Measurements from ENCODE around the gene RNF38. TPM values are rescaled to one million over a fixed set of nuclear protein-coding genes. Genes with fewer than 3 reads are reported as not detected.

The RNF38 gene
- total and polyA plus RNA-seq, 7 donors, result 7.6 to 36.9 (median 18.7) TPM

Other genes with a start within 250 kb of the RNF38 start
- not detected for gene CCIN, start 230.9 kb downstream of the RNF38 start, total RNA-seq
- gene CCIN, start 230.9 kb downstream of the RNF38 start, polyA plus RNA-seq, result under 1 TPM in 2 of 3 donors, not detected in 1; 0.03 to 0.04 TPM
- 10 to 100 TPM; 52.1 to 58.3 (median 54.6) TPM for gene CLTA, start 209.3 kb downstream of the RNF38 start, total RNA-seq
- gene CLTA, start 209.3 kb downstream of the RNF38 start, polyA plus RNA-seq, result 100 to 1,000 TPM in 1 of 3 donors, 10 to 100 TPM in 2; 59.2 to 125 (median 75.9) TPM
- gene GNE, start 141.8 kb downstream of the RNF38 start, total RNA-seq, result 10 to 100 TPM in 1 of 4 donors, 1 to 10 TPM in 3; 8.5 to 11.6 (median 9.4) TPM
- gene GNE, start 141.8 kb downstream of the RNF38 start, polyA plus RNA-seq, result 1 to 10 TPM; 3.0 to 9.1 (median 6.1) TPM
- gene MELK, start 172.6 kb upstream of the RNF38 start, total RNA-seq, result under 1 TPM in 3 of 4 donors, not detected in 1; 0.15 to 0.42 (median 0.17) TPM
- under 1 TPM in 2 of 3 donors, not detected in 1; 0.18 to 0.21 TPM for gene MELK, start 172.6 kb upstream of the RNF38 start, polyA plus RNA-seq

Measured in psoas muscle (tissue), 7 donors.